Osteocyte (in vitro differentiated cells): ENCODE results near the gene CDKN2B-AS1. TPM values are rescaled to one million over a fixed set of nuclear protein-coding genes. Genes with fewer than 3 reads are reported as not detected.

Experiments
- DNase-seq: peaks from one replicate; pipeline ENCODE4 v3.0.0; 2021; ENCODE audit warnings: mixed read lengths; ENCODE audit not compliant: unreplicated experiment; ENCODE audit errors: extremely low spot score
- H3K27ac Mint-ChIP-seq: one replicate; pipeline ENCODE4 v1.8.0; 2021; ENCODE audit warnings: mild to moderate bottlenecking, mixed read lengths; ENCODE audit not compliant: unreplicated experiment
- H3K27me3 Mint-ChIP-seq: one replicate; pipeline ENCODE4 v1.8.0; 2021; ENCODE audit warnings: mixed read lengths; ENCODE audit not compliant: unreplicated experiment
- H3K36me3 Mint-ChIP-seq: one replicate; pipeline ENCODE4 v1.8.0; 2021; ENCODE audit warnings: mixed read lengths; ENCODE audit not compliant: unreplicated experiment
- H3K4me1 Mint-ChIP-seq: one replicate; pipeline ENCODE4 v1.8.0; 2021; ENCODE audit warnings: mixed read lengths; ENCODE audit not compliant: unreplicated experiment
- H3K4me3 Mint-ChIP-seq: one replicate; pipeline ENCODE4 v1.8.0; 2021; ENCODE audit warnings: mild to moderate bottlenecking, moderate library complexity, mixed read lengths; ENCODE audit not compliant: unreplicated experiment
- H3K9me3 Mint-ChIP-seq: one replicate; pipeline ENCODE4 v1.8.0; 2021; ENCODE audit warnings: mixed read lengths; ENCODE audit not compliant: unreplicated experiment
- total RNA-seq: library from RNA; stranded (reverse); gene quantifications from 2 replicates; pipeline ENCODE4 v1.2.1, GENCODE V29; 2021
- TF ChIP-seq, protein P1 (sequence below): fragments of 200-600 bp; sonication (generic); IDR thresholded peaks from 2 replicates; pipeline ENCODE4 v1.5.0; 2021; ENCODE audit warnings: antibody characterized with exemption, mild to moderate bottlenecking, moderate library complexity

The CDKN2B-AS1 gene
- total RNA-seq, 1 donor from 2014 or later: 4.0 TPM

- Mint-ChIP-seq H3K9me3 (no peaks in the 10 kb centered on the region), H3K4me3 (no peak overlapping the region), H3K27ac (no peak overlapping the region), H3K27me3 (no peaks in the 10 kb centered on the region), H3K4me1 (no peaks in the 10 kb centered on the region), H3K36me3 (peaks cover 1% of the 10 kb centered on the region)
- TF ChIP-seq, protein P1, sequence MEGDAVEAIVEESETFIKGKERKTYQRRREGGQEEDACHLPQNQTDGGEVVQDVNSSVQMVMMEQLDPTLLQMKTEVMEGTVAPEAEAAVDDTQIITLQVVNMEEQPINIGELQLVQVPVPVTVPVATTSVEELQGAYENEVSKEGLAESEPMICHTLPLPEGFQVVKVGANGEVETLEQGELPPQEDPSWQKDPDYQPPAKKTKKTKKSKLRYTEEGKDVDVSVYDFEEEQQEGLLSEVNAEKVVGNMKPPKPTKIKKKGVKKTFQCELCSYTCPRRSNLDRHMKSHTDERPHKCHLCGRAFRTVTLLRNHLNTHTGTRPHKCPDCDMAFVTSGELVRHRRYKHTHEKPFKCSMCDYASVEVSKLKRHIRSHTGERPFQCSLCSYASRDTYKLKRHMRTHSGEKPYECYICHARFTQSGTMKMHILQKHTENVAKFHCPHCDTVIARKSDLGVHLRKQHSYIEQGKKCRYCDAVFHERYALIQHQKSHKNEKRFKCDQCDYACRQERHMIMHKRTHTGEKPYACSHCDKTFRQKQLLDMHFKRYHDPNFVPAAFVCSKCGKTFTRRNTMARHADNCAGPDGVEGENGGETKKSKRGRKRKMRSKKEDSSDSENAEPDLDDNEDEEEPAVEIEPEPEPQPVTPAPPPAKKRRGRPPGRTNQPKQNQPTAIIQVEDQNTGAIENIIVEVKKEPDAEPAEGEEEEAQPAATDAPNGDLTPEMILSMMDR: no peak
- DNase-seq: no peak
These were observed 72.6 kb downstream of the CDKN2B-AS1 start for GRCh38 chr9:22067196-22067595.

DNA sequence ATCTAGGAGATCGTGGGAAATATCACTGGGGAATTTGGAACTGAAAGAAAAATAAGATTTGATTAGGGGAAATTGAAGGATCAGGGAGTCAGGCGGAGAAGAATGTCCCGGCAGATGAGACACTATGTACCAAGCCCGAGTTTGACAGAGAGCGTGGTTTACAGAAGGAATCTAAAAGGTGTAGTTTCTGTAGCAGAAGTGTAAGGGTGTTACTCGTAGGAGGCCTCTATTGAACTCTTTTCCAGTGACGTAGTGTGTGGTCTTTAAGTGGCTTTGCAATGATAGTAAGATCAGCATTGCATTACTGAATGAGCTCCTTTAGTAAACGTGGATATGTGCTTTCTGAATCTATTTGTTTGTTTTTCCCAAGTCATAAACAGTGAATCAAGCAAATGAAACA is 73.8 kb downstream of the CDKN2B-AS1 start:
- no peaks in the 10 kb centered on the region for H3K27me3 Mint-ChIP-seq
- H3K4me3 Mint-ChIP-seq: no peak overlapping the region
- H3K4me1 Mint-ChIP-seq: no peaks in the 10 kb centered on the region
- no peak for DNase-seq
- H3K27ac Mint-ChIP-seq: no peak overlapping the region
- H3K36me3 Mint-ChIP-seq: no peaks in the 10 kb centered on the region
- H3K9me3 Mint-ChIP-seq: no peaks in the 10 kb centered on the region
- TF ChIP-seq, protein P1: no peak

GRCh38 chr9:22073349-22073748 is 78.8 kb downstream of the CDKN2B-AS1 start:
- H3K4me1 Mint-ChIP-seq: no peaks in the 10 kb centered on the region
- no peaks in the 10 kb centered on the region for H3K9me3 Mint-ChIP-seq
- H3K36me3 Mint-ChIP-seq: no peaks in the 10 kb centered on the region

DNA sequence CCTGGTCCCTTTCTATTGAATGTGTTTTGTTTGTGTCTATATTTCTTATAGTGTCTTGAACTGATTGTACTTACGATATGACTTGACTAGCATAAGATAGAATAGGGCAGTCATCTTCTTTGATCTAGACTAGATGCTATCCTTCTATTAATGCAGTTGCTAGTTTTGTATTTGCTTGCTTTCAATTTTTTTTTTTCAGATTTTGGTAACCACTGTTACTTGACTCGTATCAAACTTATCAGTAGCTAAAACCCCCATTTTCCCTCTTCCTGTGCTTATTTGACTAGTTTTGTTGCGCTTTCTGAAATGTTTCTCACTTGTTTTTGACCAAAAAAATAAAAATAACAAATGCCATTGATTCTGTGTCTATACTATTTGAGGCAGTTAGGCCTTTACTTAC is 83.5 kb downstream of the CDKN2B-AS1 start:
- no peaks in the 10 kb centered on the region for H3K27me3 Mint-ChIP-seq
- H3K27ac Mint-ChIP-seq: no peak overlapping the region
- no peak for DNase-seq
- no peak overlapping the region for H3K4me3 Mint-ChIP-seq
- peaks cover under 1% of the 10 kb centered on the region for H3K4me1 Mint-ChIP-seq
- no peaks in the 10 kb centered on the region for H3K36me3 Mint-ChIP-seq
- peaks cover 4% of the 10 kb centered on the region for H3K9me3 Mint-ChIP-seq
- TF ChIP-seq, protein P1: no peak

More at GRCh38 chr9:22073349-22073748, 78.8 kb downstream of the CDKN2B-AS1 start:
- no peak for DNase-seq
- TF ChIP-seq, protein P1: no peak
- H3K4me3 Mint-ChIP-seq: no peak overlapping the region
- no peak overlapping the region for H3K27ac Mint-ChIP-seq
- no peaks in the 10 kb centered on the region for H3K27me3 Mint-ChIP-seq

- TF ChIP-seq, protein P1: no peak
- Mint-ChIP-seq H3K36me3 (no peaks in the 10 kb centered on the region), H3K4me1 (peaks cover 19% of the 10 kb centered on the region)
These were observed 85.3 kb downstream of the CDKN2B-AS1 start for GRCh38 chr9:22079873-22080341.

More at GRCh38 chr9:22079873-22080341, 85.3 kb downstream of the CDKN2B-AS1 start:
- H3K9me3 Mint-ChIP-seq: peaks cover 7% of the 10 kb centered on the region
- H3K27ac Mint-ChIP-seq: no peak overlapping the region
- no peaks in the 10 kb centered on the region for H3K27me3 Mint-ChIP-seq
- DNase-seq: no peak
- no peak overlapping the region for H3K4me3 Mint-ChIP-seq
